ENCODE data around the gene PEX12. TPM values are rescaled to one million over a fixed set of nuclear protein-coding genes. Genes with fewer than 3 reads are reported as not detected.

PEX12 gene
- total RNA-seq, 1 experiment from 2014 or later: 6.8 TPM

GRCh38 chr17:35609831-35610230 is 31.5 kb upstream of the PEX12 start:
- ChIA-PET CTCF (interaction anchor here (3.1 kb wide), 1 partner anchor 138 kb away, joined by 20 read pairs; no protein-coding TSS in a partner anchor), POLR2A (no interaction called here)
- TF ChIP-seq CTCF (IDR thresholded peaks at IDR 0.05; ENCODE audit: unreplicated experiment): no peak
- H3K36me3 Mint-ChIP-seq (ENCODE audit: insufficient read depth, unreplicated experiment): peaks cover 93% of the 10 kb centered on the region
- H3K27me3 Mint-ChIP-seq (ENCODE audit: insufficient read depth, unreplicated experiment): no peaks in the 10 kb centered on the region
- no TSS peak for BruUV-seq (replicated peaks)
- no peaks in the 10 kb centered on the region for H3K9me3 Mint-ChIP-seq (ENCODE audit: unreplicated experiment)
- H3K27ac Mint-ChIP-seq (ENCODE audit: low read depth, unreplicated experiment): no peak overlapping the region
- H3K4me1 Mint-ChIP-seq (ENCODE audit: insufficient read depth, unreplicated experiment): no peaks in the 10 kb centered on the region
- intact Hi-C loops (cut with micrococcal nuclease): loop anchor here (5.0 kb wide), 1 partner anchor 197 kb away; the partner anchor contains the start of gene TAF15
- DNase-seq (ENCODE audit: unreplicated experiment): no peak
- H3K4me3 Mint-ChIP-seq (ENCODE audit: unreplicated experiment): no peak overlapping the region

- Mint-ChIP-seq H3K9me3 (ENCODE audit: unreplicated experiment) (no peaks in the 10 kb centered on the region), H3K36me3 (ENCODE audit: insufficient read depth, unreplicated experiment) (peaks cover 88% of the 10 kb centered on the region), H3K27me3 (ENCODE audit: insufficient read depth, unreplicated experiment) (no peaks in the 10 kb centered on the region), H3K27ac (ENCODE audit: low read depth, unreplicated experiment) (no peak overlapping the region), H3K4me3 (ENCODE audit: unreplicated experiment) (no peak overlapping the region), H3K4me1 (ENCODE audit: insufficient read depth, unreplicated experiment) (no peaks in the 10 kb centered on the region)
- no peak for DNase-seq (ENCODE audit: unreplicated experiment)
- intact Hi-C loops (cut with micrococcal nuclease): no loop called here
- no TSS peak for BruUV-seq (replicated peaks)
- CTCF ChIA-PET: interaction anchor here (0.5 to 3.1 kb wide), 4 partner anchors 8 to 217 kb away, joined by 4 to 20 read pairs (median 5); no protein-coding TSS in a partner anchor
- POLR2A ChIA-PET: interaction anchor here (0.7 to 1.6 kb wide), 3 partner anchors 17 to 36 kb away, joined by 3 to 6 read pairs (median 4); no protein-coding TSS in a partner anchor
- no peak for TF ChIP-seq CTCF (IDR thresholded peaks at IDR 0.05; ENCODE audit: unreplicated experiment)
Measured at GRCh38 chr17:35607239-35607847, 29.0 kb upstream of the PEX12 start.

GRCh38 chr17:35605678-35606077 is 27.3 kb upstream of the PEX12 start:
- H3K9me3 Mint-ChIP-seq (ENCODE audit: unreplicated experiment): no peaks in the 10 kb centered on the region
- TF ChIP-seq CTCF (IDR thresholded peaks at IDR 0.05; ENCODE audit: unreplicated experiment): no peak
- no peak for DNase-seq (ENCODE audit: unreplicated experiment)
- no peaks in the 10 kb centered on the region for H3K4me1 Mint-ChIP-seq (ENCODE audit: insufficient read depth, unreplicated experiment)
- BruUV-seq (replicated peaks): no TSS peak
- no peak overlapping the region for H3K4me3 Mint-ChIP-seq (ENCODE audit: unreplicated experiment)
- H3K27ac Mint-ChIP-seq (ENCODE audit: low read depth, unreplicated experiment): peak overlapping the region; percentile 11
- POLR2A ChIA-PET: interaction anchor here (0.9 to 1.5 kb wide), 3 partner anchors 15 to 26 kb away, joined by 3 to 4 read pairs (median 3); partner anchors contain the start of gene AP2B1
- CTCF ChIA-PET: interaction anchor here (0.6 to 1.7 kb wide), 5 partner anchors 8 to 159 kb away, joined by 3 to 5 read pairs (median 4); no protein-coding TSS in a partner anchor
- peaks cover 88% of the 10 kb centered on the region for H3K36me3 Mint-ChIP-seq (ENCODE audit: insufficient read depth, unreplicated experiment)
- H3K27me3 Mint-ChIP-seq (ENCODE audit: insufficient read depth, unreplicated experiment): no peaks in the 10 kb centered on the region
- intact Hi-C loops (cut with micrococcal nuclease): no loop called here

GRCh38 chr17:35603674-35604073 is 25.3 kb upstream of the PEX12 start:
- POLR2A ChIA-PET: interaction anchor here (1.0 to 1.7 kb wide), 5 partner anchors 10 to 50 kb away, joined by 3 to 4 read pairs (median 3); no protein-coding TSS in a partner anchor
- TF ChIP-seq CTCF (IDR thresholded peaks at IDR 0.05; ENCODE audit: unreplicated experiment): no peak
- H3K4me1 Mint-ChIP-seq (ENCODE audit: insufficient read depth, unreplicated experiment): no peaks in the 10 kb centered on the region
- no peak overlapping the region for H3K27ac Mint-ChIP-seq (ENCODE audit: low read depth, unreplicated experiment)
- intact Hi-C loops (cut with micrococcal nuclease): no loop called here
- BruUV-seq (replicated peaks): no TSS peak
- H3K36me3 Mint-ChIP-seq (ENCODE audit: insufficient read depth, unreplicated experiment): peaks cover 87% of the 10 kb centered on the region
- no peak for DNase-seq (ENCODE audit: unreplicated experiment)
- no peaks in the 10 kb centered on the region for H3K27me3 Mint-ChIP-seq (ENCODE audit: insufficient read depth, unreplicated experiment)
- no peaks in the 10 kb centered on the region for H3K9me3 Mint-ChIP-seq (ENCODE audit: unreplicated experiment)
- H3K4me3 Mint-ChIP-seq (ENCODE audit: unreplicated experiment): no peak overlapping the region
- CTCF ChIA-PET: interaction anchor here (0.8 to 5.2 kb wide), 2 partner anchors 9 to 15 kb away, joined by 3 to 41 read pairs; no protein-coding TSS in a partner anchor
